SK-N-SH (cell line): Measurements from ENCODE around the gene OR10H2. TPM values are rescaled to one million over a fixed set of nuclear protein-coding genes. Genes with fewer than 3 reads are reported as not detected.

Experiments
- CTCF ChIA-PET: fragments of 300-600, 350-600 bp; formaldehyde crosslinking; extraction: SDS; loops from one replicate; lab custom pipeline; 2021; lab: Yijun Ruan, JAX
- POLR2A ChIA-PET: fragments of 350-600 bp; sonication (Branson Sonifier 250); formaldehyde crosslinking; extraction: SDS; loops from one replicate; lab custom pipeline; 2020; ENCODE audit warnings: antibody characterized with exemption, inconsistent platforms; lab: Yijun Ruan, JAX
- DNase-seq: peaks from one replicate; pipeline ENCODE4 v3.0.0; 2012
- H2AFZ ChIP-seq: fragments of 200-600 bp; sonication (generic); 2 replicates; pipeline ENCODE4 v1.8.1; 2016; ENCODE audit warnings: antibody characterized with exemption, mild to moderate bottlenecking, low read depth
- H3F3A ChIP-seq: fragments of 200-600 bp; sonication (generic); replicated peaks from 2 replicates; pipeline ENCODE3; 2016; ENCODE audit warnings: antibody characterized with exemption, mild to moderate bottlenecking; ENCODE audit not compliant: insufficient read depth
- H3K27ac ChIP-seq, 2 experiments: fragments of 200-500 bp in 1 of 2; fragments of 200-600 bp in 1 of 2; sonication (Bioruptor generic) in 1 of 2; sonication (generic), shearing (Covaris generic) in 1 of 2; 2 replicates each; pipeline versions ENCODE4 v1.5.1 to v1.6.1; 2014 to 2016; ENCODE audit warnings: low read depth in 2 of 2, inconsistent platforms in 1 of 2, low read length in 1 of 2, mild to moderate bottlenecking in 1 of 2, mixed read lengths in 1 of 2
- H3K27me3 ChIP-seq: fragments of 200-600 bp; sonication (generic), shearing (Covaris generic); 2 replicates; pipeline ENCODE4 v1.6.1; 2016; ENCODE audit warnings: mixed run types; ENCODE audit not compliant: insufficient read depth
- H3K36me3 ChIP-seq, 2 experiments: fragments of 200-500 bp in 1 of 2; fragments of 200-600 bp in 1 of 2; sonication (Bioruptor generic) in 1 of 2; sonication (generic) in 1 of 2; replicated peaks in 1 of 2; 2 replicates each; pipeline versions ENCODE3 to v1.5.1; 2014 to 2016; ENCODE audit warnings: low read length in 1 of 2, mild to moderate bottlenecking in 1 of 2; ENCODE audit not compliant: insufficient read depth in 2 of 2, control insufficient read depth in 1 of 2
- H3K4me1 ChIP-seq, 2 experiments: fragments of 200-500 bp in 1 of 2; fragments of 200-600 bp in 1 of 2; sonication (Bioruptor generic) in 1 of 2; sonication (generic), shearing (Covaris generic) in 1 of 2; 2 replicates each; pipeline versions ENCODE4 v1.5.1 to v1.6.1; 2014 to 2016; ENCODE audit warnings: low read depth in 1 of 2, low read length in 1 of 2, mixed run types in 1 of 2; ENCODE audit not compliant: insufficient read depth in 2 of 2, control insufficient read depth in 1 of 2
- H3K4me2 ChIP-seq: fragments of 200-600 bp; sonication (generic), shearing (Covaris generic); 2 replicates; pipeline ENCODE4 v1.6.1; 2017; ENCODE audit warnings: mixed run types
- H3K4me3 ChIP-seq, 2 experiments: fragments of 200-500 bp in 1 of 2; fragments of 200-600 bp in 1 of 2; sonication (Bioruptor generic) in 1 of 2; sonication (generic), shearing (Covaris generic) in 1 of 2; 2 replicates each; pipeline versions ENCODE4 v1.5.1 to v1.8.1; 2014 to 2016; ENCODE audit warnings: low read depth in 2 of 2, inconsistent platforms in 1 of 2, low read length in 1 of 2, mild to moderate bottlenecking in 1 of 2, mixed read lengths in 1 of 2, moderate library complexity in 1 of 2
- H3K79me2 ChIP-seq: fragments of 200-600 bp; sonication (generic); 2 replicates; pipeline ENCODE4 v1.8.1; 2017; ENCODE audit warnings: mild to moderate bottlenecking; ENCODE audit not compliant: insufficient read depth
- H3K9ac ChIP-seq: fragments of 200-600 bp; sonication (generic); 2 replicates; pipeline ENCODE4 v1.6.1; 2017; ENCODE audit warnings: mixed run types
- H3K9me2 ChIP-seq: fragments of 200-600 bp; sonication (generic); 2 replicates; pipeline ENCODE4 v1.6.1; 2017; ENCODE audit warnings: mixed run types
- H3K9me3 ChIP-seq: fragments of 200-600 bp; sonication (generic); 2 replicates; pipeline ENCODE4 v1.6.1; 2017; ENCODE audit warnings: mixed run types, mild to moderate bottlenecking, moderate library complexity
- H4K20me1 ChIP-seq: fragments of 200-600 bp; sonication (generic); 2 replicates; pipeline ENCODE4 v1.6.1; 2017; ENCODE audit warnings: mild to moderate bottlenecking, mixed run types; ENCODE audit not compliant: insufficient read depth
- CTCF ChIP-seq: fragments of 200-600 bp; sonication (generic); IDR thresholded peaks from 2 replicates; pipeline ENCODE4 v1.6.1; 2017; ENCODE audit warnings: antibody characterized with exemption, mild to moderate bottlenecking, moderate library complexity
- ELF1 ChIP-seq: IDR thresholded peaks from 2 replicates; pipeline ENCODE4 v1.4.0; 2012
- EP300 ChIP-seq, 2 experiments: IDR thresholded peaks; 2 replicates each; pipeline versions ENCODE4 v1.4.0 to v1.6.1; 2012; ENCODE audit warnings: borderline replicate concordance in 1 of 2, low read depth in 1 of 2, low read length in 1 of 2
- FOSL2 ChIP-seq: IDR thresholded peaks from 2 replicates; pipeline ENCODE4 v1.4.0; 2012; ENCODE audit warnings: low read depth, mild to moderate bottlenecking, moderate library complexity, borderline replicate concordance
- FOXJ3 ChIP-seq: sonication (generic); formaldehyde crosslinking; IDR thresholded peaks from 2 replicates; pipeline ENCODE4 v1.5.1; 2020; ENCODE audit warnings: mild to moderate bottlenecking, missing genetic modification reagents
- MAX ChIP-seq: IDR thresholded peaks from 2 replicates; pipeline ENCODE4 v1.4.0; 2012; ENCODE audit warnings: low read depth
- MEF2A ChIP-seq: IDR thresholded peaks from 2 replicates; pipeline ENCODE4 v1.4.0; 2012; ENCODE audit warnings: low read depth, borderline replicate concordance
- MXI1 ChIP-seq: IDR thresholded peaks from 2 replicates; pipeline ENCODE4 v1.6.1; 2012; ENCODE audit warnings: mild to moderate bottlenecking, low read depth, low read length, improper control_type of control experiment
- NFIC ChIP-seq: IDR thresholded peaks from 2 replicates; pipeline ENCODE4 v1.4.0; 2012; ENCODE audit warnings: borderline replicate concordance
- PBX3 ChIP-seq: IDR thresholded peaks from 2 replicates; pipeline ENCODE4; 2012
- POLR2AphosphoS5 ChIP-seq: IDR thresholded peaks from 2 replicates; pipeline ENCODE4 v1.6.1; 2012; ENCODE audit warnings: low read depth, low read length
- RCOR1 ChIP-seq: fragments of 150-350 bp; IDR thresholded peaks from 2 replicates; pipeline ENCODE4 v1.6.1; 2017; ENCODE audit warnings: antibody characterized with exemption, low read length
- REST ChIP-seq: IDR thresholded peaks from 2 replicates; pipeline ENCODE4 v1.6.1; 2012; ENCODE audit warnings: mild to moderate bottlenecking, low read depth, low read length, moderate library complexity
- RXRA ChIP-seq: IDR thresholded peaks from 2 replicates; pipeline ENCODE4 v1.4.0; 2012; ENCODE audit warnings: low read depth, mild to moderate bottlenecking, borderline replicate concordance
- SIN3A ChIP-seq: IDR thresholded peaks from 2 replicates; pipeline ENCODE4 v1.6.1; 2012; ENCODE audit warnings: low read depth, mild to moderate bottlenecking, low read length, moderate library complexity, borderline replicate concordance
- TAF1 ChIP-seq: IDR thresholded peaks from 2 replicates; pipeline ENCODE4 v1.6.1; 2012; ENCODE audit warnings: low read depth, mild to moderate bottlenecking, low read length, moderate library complexity, borderline replicate concordance
- USF1 ChIP-seq: IDR thresholded peaks from 2 replicates; pipeline ENCODE4 v1.4.0; 2012; ENCODE audit warnings: low read depth, borderline replicate concordance
- USF2 ChIP-seq: fragments of 150-350 bp; IDR thresholded peaks from 2 replicates; pipeline ENCODE4 v1.6.1; 2017; ENCODE audit warnings: antibody characterized with exemption, low read length, low read depth, borderline replicate concordance
- YY1 ChIP-seq: IDR thresholded peaks from 2 replicates; pipeline ENCODE4 v1.4.0; 2012; ENCODE audit warnings: low read depth, mild to moderate bottlenecking
- ZBTB33 ChIP-seq: IDR thresholded peaks from 2 replicates; pipeline ENCODE4 v1.4.0; 2012; ENCODE audit warnings: low read depth, borderline replicate concordance
- WGBS: methylation state at CpG from one replicate; pipeline ENCODE4 v1.1.6; 2017; ENCODE audit warnings: low lambda C conversion rate; 5-methylcytosine and 5-hydroxymethylcytosine counted together
- polyA plus RNA-seq, 3 experiments: library from polyadenylated mRNA; depleted of rRNA; stranded (reverse); fragments of >200 nt; gene quantifications; 2 replicates each; pipeline ENCODE4 v1.2.3, GENCODE V29; 2012

OR10H2 gene
- polyA plus RNA-seq, 1 of the 3 experiments (the other 2 are of a cell fraction), result not detected

- no peak for TF ChIP-seq NFIC
- no peak for TF ChIP-seq FOXJ3 (CRISPR knock-in tag)
- TF ChIP-seq MEF2A, result no peak
- TF ChIP-seq YY1, result no peak
- no peak for TF ChIP-seq FOSL2
- TF ChIP-seq CTCF, result no peak
- no peak for TF ChIP-seq USF2
- TF ChIP-seq ELF1, result no peak
- no peak for TF ChIP-seq SIN3A
- TF ChIP-seq RCOR1, result no peak
- TF ChIP-seq MAX, result no peak
- TF ChIP-seq PBX3, result no peak
- no peak for TF ChIP-seq USF1
- TF ChIP-seq TAF1, result no peak
- TF ChIP-seq ZBTB33, result no peak
- TF ChIP-seq EP300 (IDR thresholded peaks at IDR 0.05; ENCODE audit: borderline replicate concordance in 1 of 2, low read depth in 1 of 2, low read length in 1 of 2), result no peak
- no peak for TF ChIP-seq POLR2AphosphoS5
- no peak for TF ChIP-seq RXRA
- TF ChIP-seq MXI1, result no peak
- no peak for TF ChIP-seq REST
- TF ChIP-seq, all 33 proteins: peak for 0
- Histone ChIP-seq H3K9me2 (no peaks in the 10 kb centered on the region), H3K36me3 (no peaks in the 10 kb centered on the region), H3K4me3 (no peak overlapping the region), H3K4me1 (no peaks in the 10 kb centered on the region), H3K9me3 (no peaks in the 10 kb centered on the region), H4K20me1 (no peaks in the 10 kb centered on the region), H3K9ac (no peak overlapping the region), H3F3A (no peaks in the 10 kb centered on the region), H3K79me2 (no peaks in the 10 kb centered on the region), H3K4me2 (no peak overlapping the region), H3K27ac (no peak overlapping the region), H3K27me3 (no peaks in the 10 kb centered on the region), H2AFZ (no peak overlapping the region)
- WGBS, result 2% methylated on average over 9 of the region's 9 CpGs
- POLR2A ChIA-PET, result no interaction called here
- DNase-seq, result no peak
- CTCF ChIA-PET, result interaction anchor here (0.7 kb wide), 1 partner anchor 61 kb away, joined by 3 read pairs; no protein-coding TSS in a partner anchor
Observed at GRCh38 chr19:15776991-15777970, 49.5 kb downstream of the OR10H2 start.
